ENCODE measurements around the gene FHL3.
"Not testable (repeated sequence)": the region's sequence is repeated elsewhere in the genome, so short reads cannot be mapped to it uniquely, and the experiment has no call there.

Gene FHL3

GRCh38 chr1:38034871-38035270 lies 29.6 kb upstream of the FHL3 start:
- TF ChIP-seq CTCF (IDR thresholded peaks at IDR 0.05; ENCODE audit: extremely low read depth, insufficient read depth, missing control alignments), result no peak
- in situ Hi-C loops (cut with MboI; ENCODE audit: low pct_unique_long_range_greater_than_20kb, low sequenced_read_pairs, unreplicated experiment), result loop anchor here (25.0 kb wide), 1 partner anchor 802 kb away; no protein-coding TSS in a partner anchor
- no peak for DNase-seq (ENCODE audit: low spot score)

GRCh38 chr1:38032992-38033391 lies 27.7 kb upstream of the FHL3 start:
- DNase-seq (ENCODE audit: low spot score), result not testable (repeated sequence)
- in situ Hi-C loops (cut with MboI; ENCODE audit: low pct_unique_long_range_greater_than_20kb, low sequenced_read_pairs, unreplicated experiment), result loop anchor here (25.0 kb wide), 1 partner anchor 804 kb away; no protein-coding TSS in a partner anchor

GRCh38 chr1:38031513-38031866 lies 26.2 kb upstream of the FHL3 start:
- DNase-seq (ENCODE audit: low spot score), result no peak
- no peak for TF ChIP-seq CTCF (IDR thresholded peaks at IDR 0.05; ENCODE audit: extremely low read depth, insufficient read depth, missing control alignments)
- in situ Hi-C loops (cut with MboI; ENCODE audit: low pct_unique_long_range_greater_than_20kb, low sequenced_read_pairs, unreplicated experiment), result loop anchor here (25.0 kb wide), 1 partner anchor 806 kb away; no protein-coding TSS in a partner anchor

GRCh38 chr1:38030596-38031512 lies 25.5 kb upstream of the FHL3 start:
- DNase-seq (ENCODE audit: low spot score), result no peak
- in situ Hi-C loops (cut with MboI; ENCODE audit: low pct_unique_long_range_greater_than_20kb, low sequenced_read_pairs, unreplicated experiment), result loop anchor here (25.0 kb wide), 1 partner anchor 806 kb away; no protein-coding TSS in a partner anchor
- no peak for TF ChIP-seq CTCF (IDR thresholded peaks at IDR 0.05; ENCODE audit: extremely low read depth, insufficient read depth, missing control alignments)

GRCh38 chr1:38029685-38030511 lies 24.6 kb upstream of the FHL3 start:
- DNase-seq (ENCODE audit: low spot score), result peak; percentile 77
- in situ Hi-C loops (cut with MboI; ENCODE audit: low pct_unique_long_range_greater_than_20kb, low sequenced_read_pairs, unreplicated experiment), result loop anchor here (25.0 kb wide), 1 partner anchor 807 kb away; no protein-coding TSS in a partner anchor
- TF ChIP-seq CTCF (IDR thresholded peaks at IDR 0.05; ENCODE audit: extremely low read depth, insufficient read depth, missing control alignments), result no peak

- no peak for TF ChIP-seq CTCF (IDR thresholded peaks at IDR 0.05; ENCODE audit: extremely low read depth, insufficient read depth, missing control alignments)
- DNase-seq (ENCODE audit: low spot score), result peak; percentile 15
- in situ Hi-C loops (cut with MboI; ENCODE audit: low pct_unique_long_range_greater_than_20kb, low sequenced_read_pairs, unreplicated experiment), result loop anchor here (25.0 kb wide), 1 partner anchor 808 kb away; no protein-coding TSS in a partner anchor
These were observed 23.9 kb upstream of the FHL3 start for GRCh38 chr1:38029081-38029681.

Data from GM13977 (cell line).